Measurements from ENCODE around the gene ACE. TPM values are rescaled to one million over a fixed set of nuclear protein-coding genes. Genes with fewer than 3 reads are reported as not detected.

ACE gene
- total RNA-seq, 6 donors from 2014 or later = 21.1 to 90.6 (median 65.1) TPM

DNA sequence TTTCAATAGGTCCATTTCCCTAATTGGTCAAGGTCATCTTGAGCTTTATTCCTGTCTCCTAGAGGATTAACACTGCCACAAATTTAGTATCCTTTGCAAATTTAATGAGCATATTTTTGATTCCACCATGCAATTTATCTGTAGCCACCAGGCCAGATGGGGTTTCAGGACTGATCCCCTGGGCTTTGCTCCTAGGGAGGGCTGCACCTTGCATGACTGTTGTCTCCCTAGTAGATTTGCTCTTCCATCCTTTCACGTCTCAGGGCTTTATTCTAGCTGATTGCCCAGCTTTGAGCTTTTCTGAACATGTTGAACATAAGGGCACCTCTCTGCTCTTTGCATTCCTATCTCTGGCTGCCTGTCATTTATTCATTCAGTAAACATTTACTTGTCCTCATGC lies 38.6 kb downstream of the ACE start:
- no peak overlapping the region for H3K4me3 ChIP-seq
- TF ChIP-seq, protein P1, sequence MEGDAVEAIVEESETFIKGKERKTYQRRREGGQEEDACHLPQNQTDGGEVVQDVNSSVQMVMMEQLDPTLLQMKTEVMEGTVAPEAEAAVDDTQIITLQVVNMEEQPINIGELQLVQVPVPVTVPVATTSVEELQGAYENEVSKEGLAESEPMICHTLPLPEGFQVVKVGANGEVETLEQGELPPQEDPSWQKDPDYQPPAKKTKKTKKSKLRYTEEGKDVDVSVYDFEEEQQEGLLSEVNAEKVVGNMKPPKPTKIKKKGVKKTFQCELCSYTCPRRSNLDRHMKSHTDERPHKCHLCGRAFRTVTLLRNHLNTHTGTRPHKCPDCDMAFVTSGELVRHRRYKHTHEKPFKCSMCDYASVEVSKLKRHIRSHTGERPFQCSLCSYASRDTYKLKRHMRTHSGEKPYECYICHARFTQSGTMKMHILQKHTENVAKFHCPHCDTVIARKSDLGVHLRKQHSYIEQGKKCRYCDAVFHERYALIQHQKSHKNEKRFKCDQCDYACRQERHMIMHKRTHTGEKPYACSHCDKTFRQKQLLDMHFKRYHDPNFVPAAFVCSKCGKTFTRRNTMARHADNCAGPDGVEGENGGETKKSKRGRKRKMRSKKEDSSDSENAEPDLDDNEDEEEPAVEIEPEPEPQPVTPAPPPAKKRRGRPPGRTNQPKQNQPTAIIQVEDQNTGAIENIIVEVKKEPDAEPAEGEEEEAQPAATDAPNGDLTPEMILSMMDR (IDR thresholded peaks at IDR 0.05) = no peak
- no peak for TF ChIP-seq POLR2A (IDR thresholded peaks at IDR 0.05)
- TF ChIP-seq EP300 (IDR thresholded peaks at IDR 0.05) = no peak
- no peak for TF ChIP-seq POLR2AphosphoS5 (IDR thresholded peaks at IDR 0.05)
- WGBS, 2 donors = 46 to 59% methylated on average over 1 of the region's 1 CpG

DNA sequence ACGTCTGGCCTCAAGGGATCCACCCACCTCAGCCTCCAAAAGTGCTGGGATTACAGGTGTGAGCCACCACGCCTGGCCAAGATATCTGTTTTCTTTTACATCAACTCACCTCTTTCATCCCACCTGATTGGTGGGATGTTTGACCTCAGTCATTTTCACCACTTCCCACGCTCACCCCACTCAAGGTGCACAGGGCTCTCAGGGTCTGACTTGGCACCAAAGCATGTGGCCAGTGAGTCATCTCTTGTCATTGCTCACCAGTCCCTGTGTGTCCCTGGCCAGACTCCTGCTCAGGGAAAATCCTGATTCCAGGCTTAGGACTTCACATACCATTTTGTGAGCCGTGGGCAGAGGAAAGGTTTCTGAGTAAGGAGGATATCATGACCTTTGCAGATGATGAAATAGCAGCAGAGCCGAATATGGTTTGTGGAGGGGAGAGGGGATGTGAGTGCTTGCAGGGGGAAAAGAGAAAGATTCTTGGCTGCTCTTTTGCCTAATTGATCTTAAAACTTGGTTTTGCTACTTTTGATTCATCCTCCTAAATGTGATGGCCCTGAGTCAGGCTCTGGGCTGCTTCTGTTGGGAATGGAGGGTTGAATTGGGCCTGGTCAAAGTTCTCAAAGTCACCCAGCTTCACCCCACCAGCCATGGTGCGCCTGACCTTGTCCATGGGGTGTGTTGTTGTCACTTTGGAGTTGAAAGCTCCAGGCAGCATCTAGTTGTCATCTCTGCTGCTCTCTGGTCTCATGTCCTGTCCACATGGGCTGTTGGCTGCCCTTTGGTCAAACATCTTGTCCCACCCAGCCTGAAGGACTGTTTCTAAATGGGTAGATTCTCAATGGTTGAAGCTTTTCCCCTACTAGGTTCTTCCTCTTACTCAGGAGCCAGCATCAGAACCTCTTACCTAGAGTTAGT lies 40.3 kb downstream of the ACE start:
- ATAC-seq (ENCODE audit: low FRiP score in 2 of 2) (no peak), DNase-seq (no peak)
- no peaks in the 10 kb centered on the region for H3K4me1 ChIP-seq
- H3K36me3 ChIP-seq = no peaks in the 10 kb centered on the region
- no peak overlapping the region for H3K4me3 ChIP-seq
- H3K9me3 ChIP-seq = no peaks in the 10 kb centered on the region
- H3K27me3 ChIP-seq = no peaks in the 10 kb centered on the region
- TF ChIP-seq POLR2AphosphoS5 (IDR thresholded peaks at IDR 0.05) (no peak), POLR2A (IDR thresholded peaks at IDR 0.05) (no peak)
- H3K27ac ChIP-seq = no peak overlapping the region
- WGBS, 2 donors = 79% methylated on average over 6 of the region's 6 CpGs

More for the DNA sequence above, 38.6 kb downstream of the ACE start:
- no peak for ATAC-seq (ENCODE audit: low FRiP score in 2 of 2)
- no peaks in the 10 kb centered on the region for H3K4me1 ChIP-seq
- no peak overlapping the region for H3K27ac ChIP-seq
- no peak for DNase-seq
- no peaks in the 10 kb centered on the region for H3K9me3 ChIP-seq
- no peaks in the 10 kb centered on the region for H3K36me3 ChIP-seq
- no peaks in the 10 kb centered on the region for H3K27me3 ChIP-seq

DNA sequence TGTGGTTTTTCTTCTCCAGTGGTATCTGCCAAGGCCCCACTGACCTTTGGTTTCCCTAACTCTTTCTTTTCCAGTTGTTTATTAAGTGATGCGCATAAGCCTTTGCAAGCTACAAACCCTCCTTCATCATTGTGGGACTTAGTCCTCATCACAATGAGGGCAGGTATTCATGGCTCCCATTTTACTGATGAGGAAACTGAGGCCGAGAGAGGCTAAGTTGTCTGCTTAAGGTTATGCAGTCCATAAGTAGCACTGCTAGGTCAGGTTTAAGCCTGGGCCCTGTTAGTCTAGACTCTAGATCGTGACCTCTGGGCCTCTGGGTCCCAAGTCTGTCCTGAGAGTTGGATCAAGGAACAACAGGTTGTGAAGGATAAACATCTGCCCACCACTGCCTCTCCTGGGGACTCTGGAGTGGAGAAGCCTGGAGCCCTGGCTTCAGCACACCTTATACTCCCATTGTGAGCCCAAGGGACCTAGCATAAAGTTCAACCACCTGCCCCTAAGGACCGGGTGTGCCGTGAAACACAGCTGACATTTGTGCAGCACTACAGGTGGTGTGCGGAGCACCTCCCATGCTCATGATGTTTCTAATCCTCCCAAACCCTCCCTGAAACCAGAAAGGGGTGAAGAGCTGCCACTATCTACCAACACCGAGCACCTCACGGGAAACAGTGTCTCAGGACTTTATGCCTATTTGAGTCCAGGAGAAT lies 41.1 kb downstream of the ACE start:
- Histone ChIP-seq H3K9me3 (no peaks in the 10 kb centered on the region), H3K36me3 (no peaks in the 10 kb centered on the region), H3K4me1 (peaks cover 0 to 4% (median 2%) of the 10 kb centered on the region in 4 donors), H3K4me3 (no peak overlapping the region), H3K27ac (no peak overlapping the region), H3K27me3 (no peaks in the 10 kb centered on the region)
- WGBS, 2 donors = 84 to 85% methylated on average over 6 to 8 of the region's 8 CpGs
- DNase-seq (no peak), ATAC-seq (ENCODE audit: low FRiP score in 2 of 2) (no peak)
- TF ChIP-seq POLR2A (IDR thresholded peaks at IDR 0.05) (no peak), EP300 (IDR thresholded peaks at IDR 0.05) (no peak), POLR2AphosphoS5 (IDR thresholded peaks at IDR 0.05) (no peak)
- TF ChIP-seq, protein P1 (IDR thresholded peaks at IDR 0.05) = no peak

DNA sequence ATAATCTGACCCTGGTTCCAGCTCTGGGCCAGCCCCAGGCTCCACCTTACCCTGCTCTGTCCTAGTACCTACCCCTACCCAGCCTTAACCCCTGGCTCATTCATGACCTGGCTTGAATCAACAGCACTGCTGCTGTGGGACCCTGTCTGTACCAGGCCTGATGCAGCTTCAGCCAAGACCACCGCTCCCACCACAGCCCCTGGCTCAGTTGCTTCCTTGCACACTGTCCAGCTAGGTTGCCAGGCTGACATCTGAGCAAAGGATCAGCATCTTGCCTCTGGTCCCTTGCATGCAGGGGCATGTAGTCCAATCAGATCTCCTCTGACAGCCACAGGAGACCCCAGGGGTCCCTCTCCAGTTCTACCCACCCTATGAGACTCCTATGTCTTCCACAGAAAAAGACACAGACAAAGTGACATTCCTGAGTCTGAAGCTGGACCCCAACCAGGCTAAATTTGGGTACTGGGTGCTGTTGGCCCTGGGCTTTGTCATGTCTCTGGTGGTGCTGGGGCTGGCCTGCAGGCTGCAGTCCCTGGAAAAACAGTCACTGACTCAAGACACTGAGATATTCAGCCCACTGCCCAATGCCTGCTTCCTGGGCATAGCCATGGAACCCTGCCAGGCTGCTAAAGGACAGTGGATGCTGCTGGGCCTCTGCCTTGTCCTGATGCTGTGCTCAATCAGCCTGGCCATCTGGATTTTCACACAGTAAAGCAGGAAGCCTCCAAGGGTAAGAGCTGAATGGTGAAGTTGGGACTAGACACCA lies 42.4 kb downstream of the ACE start:
- DNase-seq (no peak), ATAC-seq (ENCODE audit: low FRiP score in 2 of 2) (no peak)
- Histone ChIP-seq H3K9me3 (no peaks in the 10 kb centered on the region), H3K4me1 (peaks cover 5 to 11% (median 7%) of the 10 kb centered on the region in 4 donors), H3K36me3 (no peaks in the 10 kb centered on the region), H3K4me3 (no peak overlapping the region), H3K27me3 (no peaks in the 10 kb centered on the region), H3K27ac (no peak overlapping the region)
- no peak for TF ChIP-seq POLR2A (IDR thresholded peaks at IDR 0.05)
- 100% methylated on average over 1 of the region's 1 CpG for WGBS, 2 donors

DNA sequence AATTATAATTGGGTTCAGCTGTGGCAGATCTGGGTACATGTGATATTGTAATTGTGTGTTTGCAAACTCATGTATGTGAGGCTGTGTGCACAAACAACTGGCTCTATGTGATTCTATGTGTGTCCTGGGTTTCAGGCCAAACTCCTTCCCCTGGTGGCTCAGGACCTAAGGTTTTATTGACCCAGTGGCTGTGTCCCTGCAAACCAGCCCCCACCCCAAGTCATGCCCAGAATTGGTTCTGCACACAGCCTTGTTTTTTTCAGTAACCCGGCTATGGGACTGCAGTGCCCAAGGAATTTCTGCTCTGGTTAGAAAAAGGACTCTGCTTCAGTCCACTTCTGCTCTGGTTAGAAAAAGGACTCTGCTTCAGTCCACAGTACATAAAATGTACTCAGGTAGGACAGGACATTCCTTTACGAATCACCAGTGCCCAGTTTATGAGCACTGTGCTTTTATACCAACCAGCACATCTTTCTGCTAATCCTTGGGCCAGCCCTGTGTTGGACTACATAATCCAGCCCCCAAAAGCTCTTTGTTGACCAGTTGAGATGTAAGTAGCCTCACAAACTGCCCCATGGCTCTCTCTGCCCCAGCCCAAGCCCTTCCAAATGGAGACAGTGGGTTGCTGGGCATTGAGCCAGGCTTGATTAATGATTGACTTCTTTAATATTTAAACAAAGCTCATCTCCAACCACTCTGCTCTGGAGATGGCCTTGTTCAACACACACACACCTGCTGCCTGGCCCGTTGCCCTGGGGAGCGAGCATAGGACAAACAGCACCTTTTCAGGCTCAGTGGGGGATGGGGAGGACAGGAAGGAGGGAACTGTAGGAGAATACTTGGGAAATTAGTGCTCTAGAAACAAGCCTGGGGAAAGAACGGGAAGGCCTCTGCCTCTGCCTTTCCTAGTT lies 43.4 kb downstream of the ACE start:
- no peaks in the 10 kb centered on the region for H3K27me3 ChIP-seq
- no peaks in the 10 kb centered on the region for H3K36me3 ChIP-seq
- no peak overlapping the region for H3K27ac ChIP-seq
- H3K4me3 ChIP-seq = no peak overlapping the region
- DNase-seq = no peak
- whole genome bisulfite sequencing, 2 donors = 59 to 63% methylated on average over 5 of the region's 5 CpGs
- no peaks in the 10 kb centered on the region for H3K9me3 ChIP-seq
- no peak for ATAC-seq (ENCODE audit: low FRiP score in 2 of 2)
- H3K4me1 ChIP-seq = peaks cover 5 to 11% (median 7%) of the 10 kb centered on the region in 4 donors
- TF ChIP-seq POLR2AphosphoS5 (IDR thresholded peaks at IDR 0.05) = no peak
